ENCODE results near the gene FAM78A.

The FAM78A gene

DNA sequence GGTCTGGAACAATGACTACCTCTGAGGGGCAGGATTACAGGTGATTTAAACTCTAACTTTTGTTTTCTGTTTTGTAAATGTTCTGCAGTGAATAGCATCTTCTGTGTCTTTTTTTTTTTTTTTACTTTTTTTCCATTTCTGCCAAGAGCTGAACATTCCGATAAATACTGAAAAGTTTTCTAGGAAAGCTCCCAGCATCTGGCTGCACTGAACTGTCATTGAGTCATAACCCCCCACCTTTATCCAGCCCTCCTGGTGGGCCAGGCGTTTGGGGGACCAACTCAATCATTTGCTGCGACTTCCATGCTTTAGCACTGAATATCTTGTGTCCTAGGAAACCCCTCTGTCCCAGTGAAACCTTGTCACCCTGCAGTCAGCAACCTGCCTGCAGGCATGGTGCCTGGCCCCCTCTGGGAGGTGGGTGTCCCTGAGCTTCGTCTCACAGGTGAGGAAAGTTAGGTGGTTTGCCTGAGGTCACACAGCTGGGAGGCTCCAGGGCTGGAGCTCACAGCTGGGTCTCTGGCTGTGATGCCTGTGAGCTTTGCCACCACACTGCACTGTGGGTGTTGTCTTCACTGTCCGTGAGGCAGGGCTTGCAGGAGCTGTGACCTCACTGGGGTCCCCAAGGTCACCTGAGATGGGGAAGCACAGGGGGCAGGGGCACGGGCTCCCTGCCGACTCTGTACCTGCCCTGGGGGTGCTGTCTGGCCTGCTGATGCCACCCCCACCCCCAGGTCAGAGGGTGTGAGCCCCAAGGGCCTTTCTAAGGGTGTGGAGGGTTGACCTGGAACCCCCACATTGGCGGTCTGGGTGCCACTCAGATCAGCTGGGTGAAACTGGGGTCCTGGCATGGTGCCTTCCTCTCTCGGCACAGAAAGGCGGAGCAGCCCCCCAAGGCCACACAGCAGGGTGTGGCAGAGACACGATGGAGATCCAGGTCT is 27.3 kb upstream of the FAM78A start:
- H3K4me3 ChIP-seq: no peak overlapping the region
- no peak overlapping the region for H3K27ac ChIP-seq

DNA sequence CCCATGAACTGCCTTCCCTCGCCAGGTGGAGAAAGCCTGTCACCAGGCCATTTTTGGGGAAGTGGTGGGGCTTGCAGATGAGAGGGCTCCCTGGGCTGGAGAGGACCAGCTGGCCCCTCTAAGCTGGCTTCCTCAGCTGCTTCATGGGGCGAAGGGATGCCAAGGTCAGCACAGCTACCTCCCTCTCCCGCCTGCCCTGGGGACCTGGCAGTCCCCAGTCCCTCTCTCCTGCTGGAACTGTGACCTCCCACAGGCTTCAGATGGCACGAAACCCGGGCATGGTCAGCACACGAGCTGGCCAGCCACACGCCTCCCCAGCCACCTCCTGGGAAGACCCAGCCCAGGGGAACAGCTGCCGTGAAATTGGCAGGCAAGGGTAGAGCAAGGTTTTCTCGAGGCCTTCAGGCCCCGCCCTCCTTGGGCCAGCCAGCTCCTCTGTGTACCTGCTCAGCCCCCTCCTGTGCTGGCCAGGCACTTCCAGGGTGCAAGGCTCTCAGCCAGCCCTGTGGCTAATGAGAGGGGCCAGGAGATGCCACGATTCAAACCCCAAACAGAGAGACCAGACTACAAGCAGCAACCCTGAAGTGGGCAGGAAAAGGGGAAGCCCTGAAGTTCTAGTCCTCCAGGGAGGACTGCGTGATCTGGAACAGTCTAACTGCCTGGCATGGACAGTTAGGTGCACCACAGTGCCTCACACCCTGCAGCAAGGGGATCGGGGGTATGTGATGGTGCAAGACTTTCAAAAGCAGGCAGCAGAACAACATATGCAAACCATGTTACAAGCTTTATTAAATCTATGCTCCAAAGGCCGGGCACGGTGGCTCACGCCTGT is 26.1 kb upstream of the FAM78A start:
- no peak overlapping the region for H3K27ac ChIP-seq

DNA sequence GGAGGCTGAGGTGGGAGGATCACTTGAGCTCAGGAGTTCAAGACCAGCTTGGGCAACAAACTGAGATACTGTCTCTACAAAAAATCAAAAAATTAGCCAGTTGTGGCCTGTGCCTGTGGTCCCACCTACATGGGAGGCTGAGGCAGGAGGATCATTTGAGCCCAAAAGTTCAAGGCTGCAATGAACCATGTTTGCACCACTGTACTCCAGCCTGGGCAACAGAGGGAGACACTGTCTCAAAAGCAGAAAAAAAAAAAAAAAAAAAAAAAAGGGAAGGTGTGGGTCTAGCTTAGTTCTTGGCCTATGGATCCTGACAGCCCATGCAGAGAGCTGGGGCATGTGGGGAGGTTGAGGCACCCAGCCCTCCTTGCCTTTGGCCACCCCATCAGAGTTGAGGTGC is 24.1 kb upstream of the FAM78A start:
- H3K27ac ChIP-seq: no peak overlapping the region
- H3K4me3 ChIP-seq: no peak overlapping the region

More for the DNA sequence above, 26.1 kb upstream of the FAM78A start:
- no peak overlapping the region for H3K4me3 ChIP-seq

DNA sequence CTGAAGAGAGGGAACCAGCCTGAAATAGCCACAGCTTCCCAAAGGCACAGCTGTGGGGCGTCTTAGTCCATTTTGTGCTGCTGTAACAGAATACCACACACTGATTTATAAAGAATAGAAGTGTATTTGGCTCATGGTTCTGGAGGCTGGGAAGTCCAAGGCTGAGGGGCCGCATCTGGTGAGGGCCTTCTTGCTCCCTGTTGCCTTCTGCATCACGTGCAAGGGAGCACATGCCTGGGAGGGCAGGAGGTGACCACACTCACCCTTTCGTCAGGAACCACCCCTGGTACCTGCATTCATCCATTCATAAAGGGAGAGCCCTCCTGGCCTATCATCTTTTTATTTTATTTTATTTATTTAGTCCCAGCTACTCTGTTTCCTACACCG is 23.6 kb upstream of the FAM78A start:
- Histone ChIP-seq H3K27ac (no peak overlapping the region), H3K4me3 (no peak overlapping the region)

DNA sequence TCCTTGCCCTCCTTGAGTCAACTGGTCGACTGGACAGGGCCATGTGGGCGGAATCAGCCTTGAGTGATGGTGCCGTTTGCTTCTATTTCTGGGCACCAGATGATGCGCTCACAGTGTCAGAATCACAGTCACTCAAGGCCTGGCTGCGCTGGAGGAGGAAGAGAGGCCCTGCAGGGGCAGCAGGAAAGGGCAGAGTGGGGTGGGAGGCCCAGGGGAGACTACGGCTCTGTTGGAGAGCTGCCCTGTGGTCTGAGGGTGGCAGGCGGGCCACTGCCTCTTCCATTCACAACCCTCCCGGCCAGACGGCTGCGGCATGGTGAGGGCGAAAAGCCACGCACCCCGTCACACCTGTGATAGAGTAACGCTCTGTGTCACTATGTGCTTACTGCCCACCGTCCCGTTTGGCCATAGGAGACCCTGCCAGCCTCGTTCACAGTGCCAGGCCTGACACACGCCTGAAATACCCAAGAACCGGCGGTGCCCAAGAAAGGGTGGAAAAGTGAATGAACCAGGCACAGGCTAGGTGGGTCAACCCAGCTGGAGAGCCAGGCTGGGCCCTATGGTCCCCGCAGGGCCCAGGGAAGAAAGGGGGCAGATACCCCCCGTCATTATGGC is 23.1 kb upstream of the FAM78A start:
- Histone ChIP-seq H3K27ac (no peak overlapping the region), H3K4me3 (no peak overlapping the region)

DNA sequence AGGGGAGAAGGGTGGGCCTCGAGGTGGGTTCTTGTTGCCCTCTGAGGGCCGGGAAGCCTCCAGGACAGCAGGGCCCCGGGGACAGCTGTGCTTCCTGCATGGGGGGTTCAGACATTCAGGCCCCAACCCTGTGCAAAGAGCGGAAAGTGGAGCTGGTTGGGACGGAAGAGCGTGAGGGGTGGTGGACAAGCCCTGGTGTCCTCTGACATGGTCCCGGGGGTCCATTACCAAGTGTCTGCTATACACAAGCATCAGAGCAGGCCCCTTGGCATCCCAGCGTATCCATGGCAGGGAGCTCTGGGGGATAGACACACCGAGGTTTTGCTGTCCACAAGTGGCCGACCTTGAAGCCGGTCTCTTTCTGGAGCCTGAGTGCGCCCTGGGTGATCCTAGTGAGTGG is 22.5 kb upstream of the FAM78A start:
- no peak overlapping the region for H3K4me3 ChIP-seq
- H3K27ac ChIP-seq: no peak overlapping the region

DNA sequence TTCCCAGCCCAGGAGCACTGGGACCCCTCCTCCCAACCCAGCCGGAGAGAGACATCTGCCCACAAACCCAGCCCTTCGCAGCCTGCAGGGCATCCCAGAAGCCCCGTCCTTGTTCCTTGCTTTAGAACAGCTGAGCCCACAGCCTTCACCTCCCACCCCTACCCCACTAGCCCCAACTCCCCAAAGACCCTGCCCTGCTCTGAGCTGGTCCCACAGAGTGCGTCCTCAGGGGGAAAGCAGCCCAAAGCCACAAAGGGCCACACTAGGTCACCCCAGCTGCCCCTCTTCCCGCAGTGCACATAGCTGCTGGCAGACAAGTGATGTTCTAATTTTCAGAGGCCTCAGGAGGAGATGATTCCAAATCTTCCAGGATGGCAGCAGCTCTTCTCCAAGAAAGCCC is 22.0 kb upstream of the FAM78A start:
- H3K27ac ChIP-seq: no peak overlapping the region
- no peak overlapping the region for H3K4me3 ChIP-seq

DNA sequence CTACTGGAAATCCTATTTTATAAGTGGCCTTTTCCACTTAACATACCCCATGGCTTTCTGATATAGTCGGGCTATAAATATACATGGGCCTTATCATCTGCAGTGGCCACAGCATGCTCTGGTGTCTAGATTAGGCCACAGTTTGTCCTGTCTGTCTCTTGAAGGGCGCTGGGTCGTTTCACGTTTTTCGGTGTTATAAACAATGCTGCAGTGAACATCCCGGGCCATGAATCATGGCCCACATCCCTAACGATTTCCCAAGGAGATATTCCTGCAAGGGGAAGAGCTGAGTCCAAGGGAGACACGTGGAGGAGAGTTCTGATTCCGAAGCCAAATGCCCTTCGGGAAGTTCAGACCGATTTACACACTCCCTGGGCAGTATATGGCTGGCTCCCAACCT is 21.6 kb upstream of the FAM78A start:
- Histone ChIP-seq H3K4me3 (no peak overlapping the region), H3K27ac (no peak overlapping the region)

DNA sequence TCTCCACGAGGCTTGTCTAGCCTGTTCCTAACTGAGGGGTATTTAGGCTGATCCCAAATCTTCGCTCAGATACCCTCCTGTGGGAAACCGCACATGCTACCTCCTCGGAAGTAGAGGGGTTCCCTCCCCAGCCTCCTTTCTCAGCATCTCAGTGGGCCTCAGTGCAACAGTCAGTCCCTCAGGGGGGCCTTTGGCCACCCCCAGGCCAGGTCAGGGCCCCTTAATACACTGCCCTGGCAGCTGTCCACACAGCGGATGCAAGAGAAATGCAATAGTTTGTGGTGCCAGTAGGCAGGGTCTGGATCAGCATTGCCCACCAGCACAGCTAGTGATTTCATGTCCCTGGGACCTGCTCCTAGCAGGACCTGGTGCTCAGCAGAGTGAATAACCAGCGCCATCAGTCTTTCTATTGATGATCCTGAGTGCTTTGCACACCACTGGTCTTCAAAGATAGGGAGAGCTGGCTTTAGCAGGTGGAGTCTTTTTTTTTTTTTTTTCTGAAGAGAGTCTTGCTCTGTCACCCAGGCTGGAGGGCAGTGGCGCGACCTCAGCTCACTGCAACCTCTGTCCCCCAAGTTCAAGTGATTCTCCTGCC is 20.7 kb upstream of the FAM78A start:
- H3K4me3 ChIP-seq: no peak overlapping the region

DNA sequence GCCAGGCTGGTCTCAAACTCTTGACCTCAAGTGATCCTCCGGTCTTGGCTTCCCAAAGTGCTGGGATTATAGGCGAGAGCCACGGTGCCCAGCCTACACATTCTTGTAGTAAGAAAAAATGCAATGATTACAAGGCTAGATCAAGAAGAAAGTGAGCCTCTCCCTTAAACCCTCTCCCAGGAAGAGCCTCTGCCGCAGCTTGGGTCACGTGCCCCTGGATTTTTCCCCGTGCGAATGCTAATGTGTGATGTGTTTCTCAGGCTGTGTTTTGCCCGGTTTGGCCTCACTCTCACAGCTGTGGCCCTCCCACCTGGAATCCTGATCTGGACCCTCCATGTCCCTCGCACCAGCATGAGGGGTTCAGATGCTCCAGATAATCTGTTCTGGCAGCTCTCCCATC is 20.1 kb upstream of the FAM78A start:
- Histone ChIP-seq H3K27ac (no peak overlapping the region), H3K4me3 (no peak overlapping the region)

More for the DNA sequence above, 20.7 kb upstream of the FAM78A start:
- no peak overlapping the region for H3K27ac ChIP-seq

DNA sequence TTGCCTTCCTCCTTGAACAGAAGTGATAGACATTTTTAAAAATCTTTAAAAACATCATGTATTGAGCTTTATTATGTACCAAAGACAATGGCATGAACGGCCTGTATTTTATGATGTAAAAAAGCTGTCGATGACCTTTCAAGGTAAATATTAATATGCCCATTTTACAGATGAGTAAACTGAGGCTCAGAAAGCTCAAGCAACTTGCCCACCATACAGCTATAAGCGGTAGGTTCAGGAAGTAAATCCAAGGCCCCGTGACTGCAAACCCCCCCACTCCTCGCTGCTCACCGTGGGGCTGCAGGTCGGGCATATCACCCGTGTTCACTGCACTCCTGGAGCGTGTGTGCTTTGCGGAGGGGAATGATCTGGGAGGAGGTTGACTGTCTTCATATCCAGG is 16.6 kb upstream of the FAM78A start:
- Histone ChIP-seq H3K27ac (no peak overlapping the region), H3K4me3 (no peak overlapping the region)

DNA sequence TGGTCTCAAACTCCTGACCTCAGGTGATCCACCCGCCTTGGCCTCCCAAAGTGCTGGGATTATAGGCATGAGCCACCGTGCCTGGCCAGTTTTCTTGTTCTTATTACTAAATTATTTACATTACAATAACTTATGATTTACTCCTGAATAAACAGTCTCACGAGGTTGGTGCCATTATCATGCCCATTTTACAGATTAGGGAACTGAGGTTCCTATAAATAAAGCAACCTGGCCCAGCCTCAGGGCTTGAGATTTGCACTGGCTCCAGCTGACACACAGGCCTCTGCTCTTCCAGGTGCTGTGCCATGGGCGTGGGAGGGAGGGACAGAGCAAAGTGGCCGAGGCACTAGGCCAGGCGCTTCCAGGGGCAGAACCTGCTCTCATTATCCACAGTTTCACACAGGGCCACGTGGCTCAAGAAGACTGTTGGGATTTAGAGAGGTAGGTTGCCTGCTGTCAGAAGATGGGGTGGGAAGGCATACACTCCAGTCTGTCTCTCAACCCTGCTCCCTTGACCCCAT is 15.5 kb upstream of the FAM78A start:
- Histone ChIP-seq H3K4me3 (no peak overlapping the region), H3K27ac (no peak overlapping the region)

DNA sequence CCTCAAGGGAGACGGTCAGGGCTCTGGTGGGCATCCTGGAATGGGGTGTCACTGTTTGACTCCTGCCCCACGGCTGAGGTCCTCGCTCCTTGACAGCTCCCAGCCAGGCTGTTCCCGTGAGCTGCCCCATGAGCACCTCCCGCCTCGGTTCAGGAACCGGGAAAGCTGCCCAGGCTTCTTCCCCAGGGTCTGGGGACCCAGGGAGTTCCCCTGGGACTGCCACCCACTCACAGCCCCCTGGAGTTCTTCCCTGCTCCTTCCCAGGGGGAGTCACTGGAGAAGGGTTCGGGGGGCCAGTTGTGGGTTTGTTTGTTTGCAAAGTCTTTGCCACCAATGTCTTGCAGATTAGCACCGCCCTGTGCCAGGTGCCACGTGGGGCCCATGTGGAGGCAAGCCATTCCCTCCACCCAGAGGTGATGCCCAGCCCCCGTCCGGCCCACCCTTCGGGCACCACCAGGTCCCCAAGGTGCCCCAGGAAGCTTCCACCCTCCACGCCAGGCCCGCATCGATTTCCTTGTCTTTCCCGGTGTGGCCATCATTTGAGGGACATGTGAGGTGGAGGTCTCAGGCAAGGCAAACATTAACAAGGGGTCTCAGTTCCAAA is 14.6 kb upstream of the FAM78A start:
- Histone ChIP-seq H3K27ac (no peak overlapping the region), H3K4me3 (peak overlapping the region in 3 of 7 experiments; percentile 27 to 43 (median 30))

DNA sequence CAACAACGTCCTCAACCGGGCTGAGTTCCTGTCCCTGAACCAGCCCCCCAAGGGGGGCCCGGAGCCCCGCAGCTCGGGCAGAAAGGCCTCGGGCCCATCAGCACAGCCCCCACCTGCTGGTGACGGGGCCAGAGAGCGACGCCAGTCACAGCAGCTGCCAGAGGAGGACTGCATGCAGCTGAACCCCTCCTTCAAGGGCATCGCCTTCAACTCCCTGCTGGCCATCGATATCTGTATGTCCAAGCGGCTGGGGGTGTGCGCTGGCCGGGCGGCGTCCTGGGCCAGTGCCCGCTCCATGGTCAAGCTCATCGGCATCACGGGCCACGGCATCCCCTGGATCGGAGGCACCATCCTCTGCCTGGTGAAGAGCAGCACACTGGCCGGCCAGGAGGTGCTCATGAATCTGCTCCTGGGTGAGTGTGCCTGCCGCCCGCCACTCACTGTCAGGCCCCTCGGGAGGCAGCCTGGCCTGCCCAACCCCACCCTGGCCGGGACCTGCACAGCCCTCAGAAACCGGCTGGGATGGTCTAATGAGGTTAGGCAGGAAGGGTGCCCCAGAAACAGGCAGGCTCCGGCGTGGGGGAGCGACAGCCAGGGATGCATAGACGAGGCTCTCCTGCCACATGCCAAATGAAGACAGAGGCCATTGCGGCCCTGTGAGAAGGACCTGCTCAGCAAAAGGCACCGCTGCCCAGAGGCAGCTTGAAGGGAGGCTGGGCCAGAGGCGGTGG is 13.9 kb upstream of the FAM78A start:
- Histone ChIP-seq H3K4me3 (peak overlapping the region; percentile 3 to 43 (median 12)), H3K27ac (peak overlapping the region in 12 of 21 experiments; percentile 2 to 73 (median 50))

DNA sequence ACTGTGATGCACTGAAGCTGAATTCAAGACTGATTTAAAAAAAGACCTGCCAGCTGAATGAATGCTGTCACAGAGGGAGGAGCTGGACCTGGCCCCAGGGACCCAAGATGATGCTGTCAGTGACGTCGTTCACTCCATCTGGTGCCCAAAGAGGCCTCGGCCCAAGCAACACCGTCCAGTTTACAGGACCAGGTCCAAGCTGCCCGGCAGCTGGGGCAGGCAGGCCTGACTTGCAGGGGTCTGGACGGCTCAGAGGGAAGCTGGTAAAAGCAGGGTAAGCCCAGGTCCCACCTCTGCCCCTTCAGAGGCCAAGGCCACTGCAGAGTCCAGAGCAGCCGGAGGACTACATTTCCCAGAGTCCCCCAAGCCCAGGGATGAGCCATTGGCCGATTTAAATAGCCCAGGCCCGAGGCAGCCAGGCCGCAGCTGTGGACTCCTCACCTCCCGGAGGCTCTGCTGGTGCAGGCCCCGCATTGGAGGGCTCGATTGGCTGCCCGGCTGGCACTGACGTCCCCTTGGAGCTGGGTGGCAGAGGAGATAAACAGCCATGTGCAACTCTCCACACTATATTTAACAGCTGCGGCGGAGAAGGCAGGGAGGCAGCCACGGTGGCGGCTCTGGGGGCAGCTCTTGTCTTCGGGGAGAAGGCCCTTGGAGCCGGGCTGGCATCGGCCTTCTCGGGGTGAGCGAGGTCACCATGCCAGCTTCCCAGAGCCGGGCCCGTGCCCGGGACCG is 13.2 kb upstream of the FAM78A start, which contains the start of gene PLPP7:
Gene PLPP7 (plus strand): TSS at position 423 of the 735 bp plus-strand sequence. CDS start 275 bp downstream, at position 698.
- Histone ChIP-seq H3K27ac (peak within 1 kb of the TSS in 12 of 21 experiments; percentile 2 to 73 (median 50)), H3K4me3 (peak within 1 kb of the TSS; percentile 3 to 43 (median 12))

DNA sequence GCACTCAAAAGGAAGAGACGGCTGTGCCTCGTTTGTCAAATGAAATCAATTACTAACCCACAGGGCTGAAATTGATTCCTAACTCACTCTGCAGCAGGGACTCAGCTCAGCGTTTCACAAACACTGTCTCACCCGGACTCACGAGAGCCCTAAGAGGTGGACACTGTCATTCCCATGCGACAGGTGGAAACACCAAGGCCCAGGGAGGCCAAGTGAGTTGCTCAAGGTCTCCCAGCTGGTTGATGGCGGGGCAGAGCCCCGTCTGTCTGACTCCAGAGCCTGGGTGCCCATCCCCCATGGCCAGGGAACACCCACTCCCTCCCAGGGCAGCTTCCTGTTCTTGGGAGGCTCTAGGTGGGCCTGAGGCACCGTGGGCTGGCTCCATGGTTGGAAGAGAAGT is 11.9 kb upstream of the FAM78A start:
- Histone ChIP-seq H3K4me3 (no peak overlapping the region), H3K27ac (no peak overlapping the region)

DNA sequence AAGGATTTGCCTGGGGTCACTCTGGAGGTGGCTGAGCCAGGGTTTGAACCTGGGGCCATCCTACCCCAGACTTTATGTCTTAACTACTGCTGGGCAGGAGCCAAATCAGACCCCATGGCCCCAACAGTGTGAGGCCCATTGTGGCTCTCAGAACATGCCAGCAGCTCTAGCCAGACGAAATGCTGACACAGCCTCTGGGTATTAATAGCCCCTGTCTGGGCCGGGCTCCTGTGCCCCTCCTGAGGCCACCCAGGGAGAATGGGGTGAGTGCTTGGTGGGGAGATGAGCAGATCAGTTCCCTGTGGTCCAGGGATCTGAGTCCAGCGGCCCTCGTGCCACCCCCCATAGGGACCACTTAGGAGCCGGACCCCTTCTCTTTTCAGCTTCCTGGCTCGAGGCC is 11.0 kb upstream of the FAM78A start:
- H3K27ac ChIP-seq: no peak overlapping the region
- no peak overlapping the region for H3K4me3 ChIP-seq

DNA sequence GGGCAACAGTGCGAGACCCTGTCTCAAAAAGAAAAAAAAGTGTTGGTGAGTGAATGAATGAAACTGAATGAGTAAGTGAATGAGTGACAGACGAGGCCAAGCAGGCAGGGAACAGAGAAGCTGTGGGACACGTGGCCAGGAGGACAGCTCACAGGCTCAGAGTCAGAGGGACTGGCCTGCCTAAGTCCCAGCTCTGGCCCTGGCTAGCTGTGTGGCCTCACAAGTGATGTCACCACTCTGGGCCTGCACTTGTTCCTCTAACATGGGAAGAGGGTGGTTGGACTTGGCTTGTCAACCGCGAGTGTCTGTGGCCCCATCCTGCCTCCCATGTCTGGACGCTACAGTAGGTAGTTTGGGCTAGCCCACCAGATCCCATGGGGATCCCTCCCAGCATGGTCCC is 8.5 kb upstream of the FAM78A start:
- no peak overlapping the region for H3K4me3 ChIP-seq
- no peak overlapping the region for H3K27ac ChIP-seq

All from skin epidermis (tissue), 12 donors.